IPS-18a (cell line): Measurements from ENCODE around the gene RAN.
A peak's percentile ranks its signal among the peaks of the same experiment; 100 is the strongest.

Experiments used
- H3K27ac ChIP-seq: one replicate; pipeline ENCODE4 v1.5.1; 2013; ENCODE audit warnings: low read length
- H3K27me3 ChIP-seq: one replicate; pipeline ENCODE4 v1.6.1; 2013; ENCODE audit warnings: mild to moderate bottlenecking, low read length; ENCODE audit not compliant: control insufficient read depth, insufficient read depth
- H3K36me3 ChIP-seq: one replicate; pipeline ENCODE4 v1.6.1; 2013; ENCODE audit warnings: low read depth, low read length; ENCODE audit not compliant: control insufficient read depth
- H3K4me1 ChIP-seq: one replicate; pipeline ENCODE4 v1.6.1; 2013; ENCODE audit warnings: low read depth, low read length; ENCODE audit not compliant: control insufficient read depth
- H3K4me3 ChIP-seq: one replicate; pipeline ENCODE4 v1.5.1; 2013; ENCODE audit warnings: low read length
- H3K9ac ChIP-seq: one replicate; pipeline ENCODE4 v1.6.1; 2013; ENCODE audit warnings: mild to moderate bottlenecking, low read length, moderate library complexity
- H3K9me3 ChIP-seq: one replicate; pipeline ENCODE4 v1.6.1; 2013; ENCODE audit warnings: low read depth, low read length; ENCODE audit not compliant: control insufficient read depth

Gene RAN

DNA sequence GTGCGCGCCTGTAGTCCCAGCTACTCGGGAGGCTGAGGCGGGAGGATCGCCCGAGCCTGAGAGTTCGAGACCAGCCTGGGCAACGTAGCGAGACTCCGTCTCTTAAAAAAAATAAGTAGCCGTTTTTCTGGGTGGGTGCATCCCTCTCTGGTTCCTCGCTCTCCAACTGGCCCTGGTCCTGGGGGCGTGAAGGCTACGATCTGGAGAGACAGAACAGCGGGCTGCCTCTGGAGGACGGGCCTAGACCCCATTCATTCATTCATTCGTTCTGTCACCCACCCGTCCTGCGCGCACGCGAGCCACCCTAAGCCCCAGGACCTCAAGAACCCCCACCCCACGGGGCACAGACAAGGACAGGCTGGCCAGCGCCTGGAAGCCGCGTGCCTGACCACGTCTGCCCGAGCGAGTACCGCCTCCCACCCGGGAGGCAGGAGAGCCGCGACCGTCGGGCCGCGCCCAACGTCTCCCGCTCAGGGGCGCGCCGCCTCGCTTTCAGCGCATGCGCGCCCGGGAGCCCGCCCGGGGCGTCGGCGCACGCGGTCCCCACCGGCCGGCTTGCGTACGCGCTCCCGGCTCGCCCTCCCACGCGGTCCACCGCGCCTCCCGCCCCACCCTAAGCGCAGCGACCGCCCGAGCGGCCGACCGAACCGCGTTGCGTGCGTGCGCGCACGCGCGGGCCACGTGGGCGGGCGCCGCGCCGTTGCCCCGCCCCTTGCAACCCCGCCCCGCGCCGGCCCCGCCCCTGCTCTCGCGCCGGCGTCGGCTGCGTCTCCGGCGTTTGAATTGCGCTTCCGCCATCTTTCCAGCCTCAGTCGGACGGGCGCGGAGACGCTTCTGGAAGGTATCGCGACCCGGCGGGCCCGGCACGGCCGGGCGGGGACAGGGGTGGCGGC, at the start of gene RAN:
Gene RAN (plus strand): TSS at position 781 of the 893 bp plus-strand sequence. CDS start 528 bp downstream, outside the sequence.
- Histone ChIP-seq H3K36me3 (peaks cover 40% of the 10 kb centered on the region), H3K27ac (peak within 1 kb of the TSS; percentile 94), H3K4me3 (peak within 1 kb of the TSS; percentile 100), H3K4me1 (peaks cover 21% of the 10 kb centered on the region), H3K27me3 (no peaks in the 10 kb centered on the region), H3K9me3 (no peaks in the 10 kb centered on the region), H3K9ac (peak within 1 kb of the TSS; percentile 99)

DNA sequence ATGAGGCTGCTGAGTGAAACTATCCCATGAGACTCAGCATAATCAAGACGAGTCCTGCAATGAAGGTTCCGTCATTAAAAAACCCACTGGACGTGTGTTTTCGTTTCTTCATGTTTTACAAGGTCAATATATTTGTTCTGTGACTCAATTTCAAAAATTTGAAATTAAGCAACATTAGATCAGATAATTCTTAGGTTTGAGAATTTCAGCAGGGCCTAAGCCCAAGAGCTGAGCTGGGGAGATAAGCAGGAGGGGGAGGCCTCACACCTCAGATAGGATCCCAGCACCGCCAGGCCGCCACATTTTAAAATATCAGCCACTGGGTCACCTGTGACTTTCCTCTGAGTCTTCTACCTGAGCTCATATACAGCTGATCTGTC, 46.1 kb upstream of the RAN start:
- Histone ChIP-seq H3K9ac (no peak overlapping the region), H3K4me1 (peaks cover 14% of the 10 kb centered on the region), H3K9me3 (no peaks in the 10 kb centered on the region), H3K4me3 (no peak overlapping the region), H3K36me3 (peaks cover 13% of the 10 kb centered on the region), H3K27ac (no peak overlapping the region), H3K27me3 (no peaks in the 10 kb centered on the region)

DNA sequence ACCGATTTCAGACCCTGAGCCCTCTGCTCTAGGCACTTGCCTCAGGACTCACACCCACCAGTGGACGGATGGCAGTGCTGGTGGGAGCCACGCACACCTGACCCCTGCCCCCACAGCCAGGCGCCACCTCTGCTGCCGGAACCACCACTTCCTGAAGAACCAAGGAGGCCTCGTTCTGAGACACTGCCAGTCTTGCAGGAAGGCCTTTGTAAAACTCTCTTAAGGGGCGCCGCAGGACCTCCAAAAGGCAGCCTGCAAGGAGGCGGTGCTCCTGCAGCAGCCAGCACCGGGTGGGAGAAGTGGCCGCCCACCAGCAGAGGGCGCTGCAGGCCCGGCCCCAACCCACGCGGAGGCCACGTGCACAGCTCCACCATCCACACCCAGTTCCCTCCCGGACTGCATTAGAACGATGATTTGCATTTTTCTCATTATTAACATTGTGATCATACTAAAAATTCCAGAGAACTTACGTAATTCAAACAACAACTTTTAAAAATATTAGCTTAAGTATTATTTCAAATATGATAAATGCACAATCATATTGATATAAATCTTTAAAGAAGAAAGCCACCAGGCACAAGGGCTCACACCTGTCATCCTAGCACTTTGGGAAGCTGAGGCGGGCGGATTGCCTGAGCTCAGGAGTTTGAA, 45.6 kb upstream of the RAN start:
- Histone ChIP-seq H3K27ac (no peak overlapping the region), H3K4me3 (no peak overlapping the region), H3K9me3 (no peaks in the 10 kb centered on the region), H3K27me3 (no peaks in the 10 kb centered on the region), H3K9ac (no peak overlapping the region), H3K36me3 (peaks cover 8% of the 10 kb centered on the region), H3K4me1 (peaks cover 17% of the 10 kb centered on the region)

DNA sequence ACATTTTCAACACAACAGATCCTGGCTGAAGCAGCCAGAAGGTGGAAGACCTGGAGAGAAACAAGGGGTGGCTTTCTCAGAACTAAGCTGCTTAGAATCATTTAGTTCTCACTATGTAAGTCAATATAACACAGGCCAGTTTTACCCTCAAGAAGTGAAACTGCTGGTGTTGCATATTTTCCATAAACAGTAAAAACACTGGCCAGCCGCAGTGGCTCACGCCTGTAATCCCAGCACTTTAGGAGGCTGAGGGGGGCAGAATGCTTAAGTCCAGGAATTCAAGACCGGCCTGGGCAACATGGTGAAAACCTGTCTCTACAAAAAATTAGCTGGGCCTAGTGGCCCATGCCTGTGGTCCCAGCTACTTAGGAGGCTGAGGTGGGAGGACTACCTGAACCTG, 44.4 kb upstream of the RAN start:
- Histone ChIP-seq H3K4me3 (no peak overlapping the region), H3K4me1 (peaks cover 17% of the 10 kb centered on the region), H3K9ac (no peak overlapping the region), H3K36me3 (peaks cover 4% of the 10 kb centered on the region), H3K9me3 (no peaks in the 10 kb centered on the region), H3K27ac (no peak overlapping the region), H3K27me3 (no peaks in the 10 kb centered on the region)

DNA sequence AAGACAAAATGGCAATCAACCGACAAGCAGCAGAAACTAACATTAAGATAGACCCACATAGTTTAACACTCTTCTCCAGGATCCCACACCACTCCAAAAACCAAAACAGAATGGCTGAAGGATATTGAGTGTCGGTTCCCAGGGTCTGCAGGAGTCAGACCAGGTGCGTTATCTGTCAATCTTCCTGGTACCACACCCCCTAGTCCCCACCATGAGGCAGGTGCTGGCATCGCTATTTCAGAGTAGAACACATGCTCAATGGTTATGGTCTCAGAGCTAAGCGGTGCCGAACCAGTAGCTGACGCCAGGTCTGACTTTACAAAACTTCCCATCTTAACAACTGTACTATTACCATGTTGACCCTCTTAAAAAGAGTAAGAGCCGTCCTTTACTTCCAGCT, 43.0 kb upstream of the RAN start:
- Histone ChIP-seq H3K4me1 (peaks cover 17% of the 10 kb centered on the region), H3K27me3 (no peaks in the 10 kb centered on the region), H3K9ac (no peak overlapping the region), H3K27ac (no peak overlapping the region), H3K4me3 (no peak overlapping the region), H3K36me3 (no peaks in the 10 kb centered on the region), H3K9me3 (no peaks in the 10 kb centered on the region)

DNA sequence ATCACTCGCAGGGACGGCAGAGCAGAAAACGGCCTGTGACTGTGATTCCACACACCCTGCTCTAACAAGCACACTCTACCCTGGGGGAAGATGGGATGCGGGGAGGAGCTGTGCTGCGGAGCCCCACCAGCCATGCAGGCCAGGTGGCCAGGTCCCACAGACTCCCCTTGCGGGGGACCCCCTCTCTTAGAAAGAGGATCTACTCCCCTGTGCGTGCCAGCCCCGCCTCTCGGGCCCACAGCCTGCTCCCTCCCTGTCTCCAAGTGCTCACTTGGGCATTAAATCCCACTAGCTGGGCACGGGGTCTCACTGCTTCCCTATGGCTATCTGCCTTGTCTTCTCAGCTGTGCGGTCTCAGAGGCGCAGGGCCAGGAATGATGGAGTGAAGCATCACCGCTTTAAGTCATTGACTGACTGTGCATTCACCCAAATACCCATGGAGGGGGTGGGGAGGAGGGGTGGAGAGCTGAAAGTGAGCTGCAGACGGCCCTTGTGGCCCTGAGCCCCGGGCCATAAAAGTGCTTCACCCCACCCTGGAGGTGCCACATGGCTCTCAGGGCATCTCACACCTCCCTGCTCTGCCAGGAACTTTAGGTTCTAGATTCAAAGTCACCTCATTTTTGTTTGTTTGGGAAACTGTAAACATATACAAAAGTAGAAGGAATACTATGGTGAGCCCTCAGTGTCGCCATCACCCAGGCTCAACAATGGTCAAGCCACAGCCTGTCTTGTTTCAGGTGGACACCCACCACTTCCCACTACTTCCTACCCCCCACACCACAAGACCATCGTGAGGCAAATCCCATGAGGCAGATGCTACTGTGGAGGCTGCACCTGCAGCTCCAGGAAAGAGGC, 42.2 kb upstream of the RAN start:
- Histone ChIP-seq H3K27ac (no peak overlapping the region), H3K27me3 (no peaks in the 10 kb centered on the region), H3K9me3 (no peaks in the 10 kb centered on the region), H3K4me1 (peaks cover 17% of the 10 kb centered on the region), H3K36me3 (no peaks in the 10 kb centered on the region), H3K4me3 (no peak overlapping the region), H3K9ac (no peak overlapping the region)

DNA sequence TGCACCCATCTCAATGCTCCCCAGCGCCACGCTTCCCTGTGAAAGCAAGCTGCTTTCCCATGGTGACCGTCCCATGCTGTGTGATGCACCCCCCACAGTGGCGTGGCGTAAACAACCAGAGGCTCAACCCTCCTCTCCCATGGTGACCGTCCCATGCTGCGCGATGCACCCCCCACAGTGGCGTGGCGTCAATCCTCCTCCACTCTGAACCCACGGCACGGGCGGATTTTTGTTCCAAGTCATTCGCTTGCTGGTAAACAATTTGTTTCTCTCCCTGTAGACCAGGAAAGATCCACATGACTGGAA, 41.7 kb upstream of the RAN start:
- no peaks in the 10 kb centered on the region for H3K9me3 ChIP-seq
- H3K4me3 ChIP-seq = no peak overlapping the region
- no peaks in the 10 kb centered on the region for H3K27me3 ChIP-seq
- H3K36me3 ChIP-seq = no peaks in the 10 kb centered on the region
- no peak overlapping the region for H3K27ac ChIP-seq
- H3K9ac ChIP-seq = no peak overlapping the region
- peaks cover 17% of the 10 kb centered on the region for H3K4me1 ChIP-seq

DNA sequence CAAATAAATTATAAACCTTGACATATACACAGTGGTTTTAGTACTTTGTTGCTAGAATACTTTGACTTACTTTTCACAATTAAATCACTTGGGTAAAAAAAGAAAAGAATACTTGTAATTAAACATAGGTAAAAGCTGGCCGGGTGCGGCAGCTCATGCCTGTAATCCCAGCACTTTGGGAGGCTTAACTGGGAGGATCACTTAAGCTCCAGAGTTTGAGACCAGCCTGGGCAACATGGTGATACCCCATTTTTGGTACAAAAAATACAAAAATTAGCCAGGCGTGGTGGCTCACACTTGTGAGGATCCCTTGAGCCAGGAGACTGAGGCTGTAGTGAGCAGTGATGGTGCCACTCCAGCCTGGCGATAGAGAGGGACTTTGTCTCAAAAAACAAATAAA, 40.6 kb upstream of the RAN start:
- Histone ChIP-seq H3K9ac (no peak overlapping the region), H3K27me3 (no peaks in the 10 kb centered on the region), H3K9me3 (no peaks in the 10 kb centered on the region)

DNA sequence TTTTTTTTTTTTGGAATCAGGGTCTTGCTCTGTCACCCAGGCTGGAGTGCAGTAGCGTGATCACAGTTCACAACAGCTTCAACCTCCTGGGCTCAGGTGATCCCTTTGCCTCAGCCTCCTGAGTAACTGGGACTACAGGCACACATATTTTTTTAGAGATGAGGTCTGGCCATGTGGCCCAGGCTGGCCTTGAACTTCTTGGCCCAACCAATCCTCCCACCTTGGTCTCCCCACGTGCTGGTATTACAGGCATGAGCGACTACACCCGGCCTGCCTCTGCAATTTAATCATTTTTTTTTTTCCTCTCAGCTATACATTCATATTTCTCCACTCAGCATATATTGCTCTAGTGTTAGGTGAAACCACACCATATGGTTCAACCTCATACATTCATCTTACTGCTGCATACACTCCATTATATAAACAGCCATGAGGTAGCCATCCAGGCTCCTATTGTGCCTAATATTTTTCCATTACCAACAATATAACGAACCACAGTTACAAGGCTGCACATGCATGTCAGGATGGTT, 39.9 kb upstream of the RAN start:
- peaks cover 26% of the 10 kb centered on the region for H3K4me1 ChIP-seq
- no peak overlapping the region for H3K4me3 ChIP-seq
- H3K9me3 ChIP-seq = no peaks in the 10 kb centered on the region
- no peak overlapping the region for H3K27ac ChIP-seq
- H3K36me3 ChIP-seq = no peaks in the 10 kb centered on the region
- H3K9ac ChIP-seq = no peak overlapping the region
- H3K27me3 ChIP-seq = no peaks in the 10 kb centered on the region

More for the DNA sequence above, 40.6 kb upstream of the RAN start:
- H3K4me1 ChIP-seq = peaks cover 24% of the 10 kb centered on the region
- no peaks in the 10 kb centered on the region for H3K36me3 ChIP-seq
- H3K27ac ChIP-seq = no peak overlapping the region
- H3K4me3 ChIP-seq = no peak overlapping the region

DNA sequence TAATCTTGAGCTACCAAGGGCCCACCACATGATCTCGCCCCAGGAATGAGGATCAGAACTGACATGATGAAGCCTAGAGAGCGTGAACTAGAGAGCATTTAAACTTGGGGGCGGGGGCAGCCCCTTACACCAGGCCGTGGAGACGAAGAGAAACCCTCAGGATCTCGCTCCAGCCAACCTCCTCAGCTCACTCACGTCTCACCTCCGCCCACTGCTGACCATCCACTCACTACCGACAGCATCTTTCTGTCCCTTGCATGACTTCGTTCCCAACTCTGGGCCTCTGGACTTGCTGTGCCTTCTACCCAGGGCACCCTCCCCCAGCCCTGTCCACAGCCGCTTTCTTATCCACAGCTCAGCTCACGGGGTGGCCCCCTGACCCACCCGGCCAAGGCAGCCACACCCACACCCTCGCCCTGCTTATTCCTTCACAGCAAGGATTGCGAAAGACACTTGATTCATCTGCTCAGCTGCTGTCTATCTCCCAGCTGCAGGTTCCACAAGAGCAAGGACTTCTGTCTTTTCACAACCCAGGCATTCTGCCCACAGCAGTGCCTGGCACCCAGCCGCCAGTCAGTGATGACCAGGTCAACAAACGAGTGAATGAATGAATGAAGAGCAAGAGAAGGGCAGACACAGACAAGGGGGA, 39.2 kb upstream of the RAN start:
- Histone ChIP-seq H3K27ac (no peak overlapping the region), H3K36me3 (no peaks in the 10 kb centered on the region), H3K9ac (no peak overlapping the region), H3K4me3 (no peak overlapping the region), H3K27me3 (peaks cover under 1% of the 10 kb centered on the region), H3K4me1 (peaks cover 26% of the 10 kb centered on the region), H3K9me3 (no peaks in the 10 kb centered on the region)

DNA sequence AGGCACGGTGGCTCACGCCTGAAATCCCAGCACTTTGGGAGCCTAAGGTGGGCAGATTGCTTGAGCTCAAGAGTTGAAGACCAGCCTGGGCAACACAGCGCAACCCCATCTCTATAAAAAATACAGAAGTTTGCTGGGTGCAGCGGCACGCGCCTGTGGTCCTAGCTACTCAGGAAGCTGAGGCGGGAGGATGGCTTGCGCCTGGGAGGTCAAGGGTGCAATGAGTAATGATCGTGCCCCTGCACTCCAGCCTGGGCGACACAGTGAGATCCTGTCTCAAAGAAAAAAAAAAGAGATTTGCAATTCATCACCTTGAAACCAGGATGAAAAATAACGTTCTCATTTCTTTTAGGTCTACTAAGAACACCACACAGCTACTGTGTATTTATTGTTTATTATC, 36.9 kb upstream of the RAN start:
- no peak overlapping the region for H3K27ac ChIP-seq
- H3K27me3 ChIP-seq = peaks cover 13% of the 10 kb centered on the region
- no peaks in the 10 kb centered on the region for H3K9me3 ChIP-seq
- no peak overlapping the region for H3K4me3 ChIP-seq
- H3K36me3 ChIP-seq = no peaks in the 10 kb centered on the region
- peaks cover 32% of the 10 kb centered on the region for H3K4me1 ChIP-seq
- H3K9ac ChIP-seq = no peak overlapping the region
